HG02970 (cell line): ENCODE data around the gene NELL1.

Experiments
- ATAC-seq: cut with Tn5 transposase; IDR thresholded peaks from one replicate; pipeline ENCODE4 v1.9.1; 2021; ENCODE audit warnings: mild to moderate bottlenecking, moderate library complexity, moderate number of reproducible peaks; ENCODE audit not compliant: unreplicated experiment, low FRiP score

The NELL1 gene

GRCh38 chr11:20934516-20934915 is 265.1 kb downstream of the NELL1 start:
- no peak for ATAC-seq

- ATAC-seq: no peak
Measured at GRCh38 chr11:20937826-20938225, 268.4 kb downstream of the NELL1 start.

GRCh38 chr11:20949585-20949984 is 280.2 kb downstream of the NELL1 start:
- no peak for ATAC-seq

DNA sequence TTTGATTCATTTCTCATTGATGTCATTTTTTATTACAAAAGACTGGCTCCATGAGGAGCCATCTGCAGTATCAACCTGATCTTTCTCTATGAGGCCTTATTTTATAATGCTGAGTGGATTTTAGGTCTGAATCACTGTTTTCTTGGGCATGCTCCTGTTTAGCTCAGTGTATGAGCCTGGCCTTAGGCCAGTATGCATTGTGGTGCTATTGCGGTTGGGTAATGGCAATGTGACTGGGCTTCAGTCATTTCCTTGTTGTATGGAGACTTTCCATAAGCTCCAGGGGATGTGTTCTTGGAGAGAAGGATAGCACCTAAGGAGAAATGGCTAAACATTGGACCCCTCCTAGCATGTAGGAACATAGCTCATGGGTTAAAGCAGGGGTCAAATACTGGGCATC is 293.2 kb downstream of the NELL1 start:
- no peak for ATAC-seq

GRCh38 chr11:20963596-20963995 is 294.2 kb downstream of the NELL1 start:
- no peak for ATAC-seq

DNA sequence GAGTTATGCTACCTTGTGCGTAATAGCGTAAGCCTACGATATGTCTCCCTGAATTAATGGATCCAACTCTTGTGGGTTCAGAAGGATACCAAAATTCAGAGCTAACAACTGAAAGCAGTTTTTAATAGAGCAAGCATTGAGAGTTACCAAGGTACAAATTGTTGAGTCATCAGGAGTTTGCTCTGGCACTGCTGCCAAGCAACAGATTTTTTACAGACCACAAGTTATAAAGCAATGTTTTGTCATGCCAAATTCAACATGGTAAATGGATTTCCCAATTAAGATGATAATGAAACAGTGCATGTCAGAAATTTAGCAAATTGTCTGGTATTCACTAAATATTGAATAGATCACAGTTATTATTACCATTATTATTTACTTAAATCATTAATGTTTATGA is 295.6 kb downstream of the NELL1 start:
- ATAC-seq: no peak

GRCh38 chr11:20966489-20966888 is 297.1 kb downstream of the NELL1 start:
- no peak for ATAC-seq

GRCh38 chr11:20973940-20974559 is 304.7 kb downstream of the NELL1 start:
- ATAC-seq: no peak

DNA sequence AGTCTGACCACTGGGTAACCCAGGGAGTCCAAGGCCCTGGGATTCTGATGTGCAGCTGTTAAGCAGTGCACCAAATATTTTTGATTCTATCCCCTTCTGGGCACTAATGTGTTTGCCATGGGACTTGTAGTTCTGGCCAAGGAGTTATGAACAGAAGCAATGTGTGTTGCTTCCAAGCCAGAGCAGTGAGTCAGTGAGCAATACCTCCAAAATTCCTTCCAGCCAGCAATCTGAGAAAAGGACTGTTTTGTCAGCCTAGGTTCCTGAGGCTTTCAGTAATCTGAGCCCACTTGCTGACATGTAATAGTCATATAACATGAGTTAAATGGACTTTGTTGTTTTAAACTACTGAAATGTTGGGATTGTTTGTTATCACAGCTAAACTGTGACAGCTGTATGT is 311.4 kb downstream of the NELL1 start:
- ATAC-seq: no peak

- ATAC-seq: no peak
Measured at GRCh38 chr11:20990447-20990846, 321.1 kb downstream of the NELL1 start.

GRCh38 chr11:20991471-20991870 is 322.1 kb downstream of the NELL1 start:
- no peak for ATAC-seq

GRCh38 chr11:21007297-21007696 is 337.9 kb downstream of the NELL1 start:
- ATAC-seq: no peak

GRCh38 chr11:21018248-21018647 is 348.9 kb downstream of the NELL1 start:
- no peak for ATAC-seq

GRCh38 chr11:21026685-21027084 is 357.3 kb downstream of the NELL1 start:
- no peak for ATAC-seq

DNA sequence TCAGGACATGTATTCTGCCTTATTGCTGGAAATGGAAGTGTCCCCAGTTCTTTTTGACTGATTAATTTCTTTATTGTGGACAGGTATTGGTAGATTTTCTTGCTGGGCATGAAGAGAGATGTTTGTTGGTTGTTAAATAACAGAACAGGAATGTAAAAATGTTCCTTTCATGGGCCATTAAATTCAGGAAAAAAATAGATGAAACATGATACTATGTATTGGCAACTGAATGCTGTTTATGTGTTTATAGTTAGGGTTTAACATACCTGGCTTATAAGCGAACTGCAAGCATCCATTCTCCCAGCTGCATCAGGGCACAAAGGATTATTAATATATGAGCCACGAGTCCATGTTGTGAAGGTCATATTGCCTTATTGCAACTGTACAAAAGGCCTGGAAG is 368.5 kb downstream of the NELL1 start:
- no peak for ATAC-seq

DNA sequence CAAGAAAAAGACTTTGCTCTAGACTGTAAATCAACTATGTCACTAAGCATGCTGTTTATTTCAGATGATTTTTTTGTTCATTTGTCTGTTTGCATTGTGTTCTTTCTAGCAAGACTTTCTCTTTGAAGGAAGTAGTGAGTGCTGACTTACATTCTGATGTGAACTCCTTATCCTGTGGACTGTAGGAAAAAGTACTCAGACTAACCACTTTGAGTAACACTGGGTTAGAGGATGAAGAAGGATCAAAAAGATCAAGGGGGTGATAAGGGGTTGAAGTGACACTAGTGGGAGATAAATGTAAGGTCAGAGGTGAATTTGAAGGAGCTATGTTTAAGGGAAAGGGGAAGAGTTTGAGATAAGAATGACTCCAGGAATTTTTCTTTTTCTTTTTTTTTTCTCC is 369.4 kb downstream of the NELL1 start:
- ATAC-seq: no peak

DNA sequence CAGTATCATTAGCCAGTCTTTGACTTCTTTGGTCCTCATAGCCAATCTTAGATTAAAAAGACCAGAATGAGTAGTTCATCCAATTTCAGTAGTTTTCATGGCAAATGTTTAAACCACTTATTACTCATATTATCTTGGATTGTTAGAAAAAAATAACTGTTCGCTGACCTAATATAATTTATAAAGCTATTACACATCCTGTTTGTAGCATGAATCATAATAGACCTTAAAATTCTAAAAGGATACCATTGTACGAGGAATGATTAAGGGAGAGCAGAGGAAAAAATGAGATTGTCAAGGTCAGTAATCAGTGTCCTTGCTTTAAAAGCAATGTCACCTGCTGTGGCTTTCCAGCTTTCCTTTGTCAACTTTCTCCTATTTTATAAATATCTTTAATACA is 371.2 kb downstream of the NELL1 start:
- no peak for ATAC-seq

- no peak for ATAC-seq
Measured at GRCh38 chr11:21048626-21049025, 379.2 kb downstream of the NELL1 start.

GRCh38 chr11:21053466-21053865 is 384.1 kb downstream of the NELL1 start:
- no peak for ATAC-seq

GRCh38 chr11:21056644-21057043 is 387.3 kb downstream of the NELL1 start:
- ATAC-seq: no peak

GRCh38 chr11:21059879-21060278 is 390.5 kb downstream of the NELL1 start:
- no peak for ATAC-seq

DNA sequence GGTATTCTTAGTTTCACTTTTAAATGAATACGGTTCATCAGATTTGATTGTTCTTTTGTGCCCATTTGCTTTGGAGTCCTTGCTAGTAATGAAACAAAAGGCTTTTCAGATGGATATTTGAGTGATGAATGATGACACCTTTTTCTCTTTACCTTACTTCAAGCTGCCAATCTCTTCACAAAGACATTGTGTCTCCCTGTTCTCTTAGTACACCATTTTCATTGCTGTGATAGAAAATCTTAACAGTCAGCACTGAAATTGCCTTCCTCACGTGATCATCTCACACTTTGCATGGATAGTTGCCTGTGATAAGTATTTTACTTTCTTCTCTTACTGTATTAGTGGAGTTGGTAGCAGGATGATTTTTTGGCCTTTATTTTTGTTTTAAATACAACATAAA is 396.6 kb downstream of the NELL1 start:
- ATAC-seq: no peak

- ATAC-seq: no peak
Measured at GRCh38 chr11:21068886-21069285, 399.5 kb downstream of the NELL1 start.
